Measurements from ENCODE around the gene POLD4. TPM values are rescaled to one million over a fixed set of nuclear protein-coding genes. Genes with fewer than 3 reads are reported as not detected.

The POLD4 gene
- total and polyA plus RNA-seq, 2 of the 13 experiments (the other 11 are each of a cell fraction or from before 2014, with no cell fraction given) = 10.5 to 27.4 TPM

- TF ChIP-seq CAMTA2 (CRISPR knock-in tag; IDR thresholded peaks at IDR 0.05; ENCODE audit: borderline replicate concordance) = no peak
- no peak for TF ChIP-seq DBP (CRISPR knock-in tag; IDR thresholded peaks at IDR 0.05; ENCODE audit: not compliant biosample characterization)
- no peak for TF ChIP-seq ATM (IDR thresholded peaks at IDR 0.05; ENCODE audit: borderline replicate concordance)
- TF ChIP-seq PTBP1 (IDR thresholded peaks at IDR 0.05; ENCODE audit: low read depth, low read length, poor library complexity, severe bottlenecking) = no peak
- no peak for TF ChIP-seq AKAP8 (CRISPR knock-in tag; IDR thresholded peaks at IDR 0.05)
- no peak for TF ChIP-seq NR2F6 (IDR thresholded peaks at IDR 0.05)
- TF ChIP-seq NR2F6 (CRISPR knock-in tag; IDR thresholded peaks at IDR 0.05) = no peak
- Histone ChIP-seq H3K36me3 (replicated peaks in 1 of 2; ENCODE audit: control insufficient read depth in 1 of 2, insufficient read depth in 2 of 2, low read length in 2 of 2) (no peaks in the 10 kb centered on the region), H3K9me3 (ENCODE audit: low read length) (no peaks in the 10 kb centered on the region), H3K79me2 (ENCODE audit: insufficient read depth, low read length) (no peaks in the 10 kb centered on the region), H3K4me2 (ENCODE audit: low read depth, low read length) (no peak overlapping the region), H3K9ac (ENCODE audit: insufficient read depth, low read depth, low read length) (no peak overlapping the region), H2AFZ (ENCODE audit: low read length) (no peak overlapping the region), H4K20me1 (ENCODE audit: insufficient read depth, low read length) (no peaks in the 10 kb centered on the region), H3K4me1 (ENCODE audit: insufficient read depth, low read length) (peaks cover 15% of the 10 kb centered on the region), H3K4me3 (replicated peaks in 1 of 3; ENCODE audit: insufficient read depth in 1 of 3, low read depth in 2 of 3, low read length in 3 of 3) (no peak overlapping the region), H3K27ac (ENCODE audit: extremely low read length, insufficient read depth, low read length) (no peak overlapping the region), H3K27me3 (ENCODE audit: control insufficient read depth in 1 of 2, insufficient read depth in 2 of 2, low read length in 2 of 2) (no peaks in the 10 kb centered on the region)
- FAIRE-seq (no peak), DNase-seq (ENCODE audit: low spot score) (no peak), ATAC-seq (no peak)
- intact Hi-C loops (cut with micrococcal nuclease; ENCODE audit: unreplicated experiment) (loop anchor here (10.0 kb wide), 1 partner anchor 199 kb away; the partner anchor contains the start of gene KDM2A), in situ Hi-C loops (cut with HindIII; ENCODE audit: extremely low pct_ligation_motif_present, low pct_unique_long_range_greater_than_20kb) (no loop called here)
- POLR2A ChIA-PET = interaction anchor here (0.6 to 1.0 kb wide), 2 partner anchors 53 to 87 kb away, joined by 3 read pairs; partner anchors contain the start of gene PPP1CA
- 100% methylated on average over 2 of the region's 2 CpGs for WGBS (ENCODE audit: low lambda C conversion rate)
- CTCF ChIA-PET (ENCODE audit: low intra/inter-chr PET ratio, low total read pairs) = no interaction called here
- BruUV-seq (replicated peaks) = no TSS peak
Observed at GRCh38 chr11:67314218-67314617, 39.1 kb downstream of the POLD4 start.

GRCh38 chr11:67313125-67313890 lies 40.0 kb downstream of the POLD4 start:
- 93% methylated on average over 11 of the region's 11 CpGs for WGBS (ENCODE audit: low lambda C conversion rate)
- intact Hi-C loops (cut with micrococcal nuclease; ENCODE audit: unreplicated experiment) = loop anchor here (10.0 kb wide), 1 partner anchor 199 kb away; the partner anchor contains the start of gene KDM2A
- DNase-seq (ENCODE audit: low spot score) (no peak), ATAC-seq (no peak), FAIRE-seq (no peak)
- Histone ChIP-seq H3K9ac (ENCODE audit: insufficient read depth, low read depth, low read length) (no peak overlapping the region), H3K27ac (ENCODE audit: extremely low read length, insufficient read depth, low read length) (no peak overlapping the region), H4K20me1 (ENCODE audit: insufficient read depth, low read length) (no peaks in the 10 kb centered on the region), H3K4me3 (replicated peaks in 1 of 3; ENCODE audit: insufficient read depth in 1 of 3, low read depth in 2 of 3, low read length in 3 of 3) (no peak overlapping the region), H3K4me1 (ENCODE audit: insufficient read depth, low read length) (peaks cover 6% of the 10 kb centered on the region), H3K36me3 (replicated peaks in 1 of 2; ENCODE audit: control insufficient read depth in 1 of 2, insufficient read depth in 2 of 2, low read length in 2 of 2) (no peaks in the 10 kb centered on the region), H3K79me2 (ENCODE audit: insufficient read depth, low read length) (no peaks in the 10 kb centered on the region), H2AFZ (ENCODE audit: low read length) (no peak overlapping the region), H3K9me3 (ENCODE audit: low read length) (no peaks in the 10 kb centered on the region), H3K4me2 (ENCODE audit: low read depth, low read length) (no peak overlapping the region), H3K27me3 (ENCODE audit: control insufficient read depth in 1 of 2, insufficient read depth in 2 of 2, low read length in 2 of 2) (no peaks in the 10 kb centered on the region)
- TF ChIP-seq PRDM15 (CRISPR knock-in tag; IDR thresholded peaks at IDR 0.05) (no peak), RELA (CRISPR knock-in tag; IDR thresholded peaks at IDR 0.05) (no peak), ZNF446 (CRISPR knock-in tag; IDR thresholded peaks at IDR 0.05) (no peak), ZFAT (CRISPR knock-in tag; conservative IDR thresholded peaks at IDR 0.05) (no peak), ZNF737 (CRISPR knock-in tag; IDR thresholded peaks at IDR 0.05; ENCODE audit: borderline replicate concordance) (no peak), CENPBD1 (CRISPR knock-in tag; IDR thresholded peaks at IDR 0.05; ENCODE audit: borderline replicate concordance, low read depth) (no peak), PAX8 (CRISPR knock-in tag; IDR thresholded peaks at IDR 0.05; ENCODE audit: borderline replicate concordance) (no peak)
- ChIA-PET CTCF (ENCODE audit: low intra/inter-chr PET ratio, low total read pairs) (no interaction called here), POLR2A (interaction anchor here (1.0 kb wide), 1 partner anchor 88 kb away, joined by 3 read pairs; the partner anchor contains the start of gene PPP1CA)
- BruUV-seq (replicated peaks) = no TSS peak
- in situ Hi-C loops (cut with HindIII; ENCODE audit: extremely low pct_ligation_motif_present, low pct_unique_long_range_greater_than_20kb) = no loop called here
